Stimulated activated naive B cell treated with anti-CD40 and anti-IgM and Interleukin-4, amounts not matched to agents 10 μg/mL and 1 μg/mL and 100 μg/mL, for 72 hours (primary cell): Measurements from ENCODE around the gene C9orf152.
"Not testable (repeated sequence)": the region's sequence is repeated elsewhere in the genome, so short reads cannot be mapped to it uniquely, and the experiment has no call there.

Experiments used
- ATAC-seq, 2 donors: fragments of 150-1000 bp; cut with Tn5 transposase; replicated peaks; 2 replicates each; pipeline ENCODE4 v1.10.0; 2021; ENCODE audit warnings: moderate library complexity in 1 of 2
- DNase-seq: peaks from one replicate; pipeline ENCODE4 v3.0.0; 2021
- H3K27ac Mint-ChIP-seq: one replicate; pipeline ENCODE4 v1.8.0; 2022; ENCODE audit warnings: mild to moderate bottlenecking, mixed read lengths
- H3K27me3 Mint-ChIP-seq, 2 donors: one replicate each; pipeline ENCODE4 v1.8.0; 2022; ENCODE audit warnings: mixed read lengths in 2 of 2
- H3K36me3 Mint-ChIP-seq, 2 donors: one replicate each; pipeline ENCODE4 v1.8.0; 2022; ENCODE audit warnings: mixed read lengths in 2 of 2, mild to moderate bottlenecking in 1 of 2
- H3K4me1 Mint-ChIP-seq, 2 donors: one replicate each; pipeline ENCODE4 v1.8.0; 2022; ENCODE audit warnings: mixed read lengths in 2 of 2, mild to moderate bottlenecking in 1 of 2
- H3K4me3 Mint-ChIP-seq, 2 donors: one replicate each; pipeline ENCODE4 v1.8.0; 2022; ENCODE audit warnings: mild to moderate bottlenecking in 2 of 2, mixed read lengths in 2 of 2, moderate library complexity in 1 of 2
- H3K9me3 Mint-ChIP-seq, 2 donors: one replicate each; pipeline ENCODE4 v1.8.0; 2022; ENCODE audit warnings: mixed read lengths in 2 of 2, mild to moderate bottlenecking in 1 of 2

The C9orf152 gene, protein sequence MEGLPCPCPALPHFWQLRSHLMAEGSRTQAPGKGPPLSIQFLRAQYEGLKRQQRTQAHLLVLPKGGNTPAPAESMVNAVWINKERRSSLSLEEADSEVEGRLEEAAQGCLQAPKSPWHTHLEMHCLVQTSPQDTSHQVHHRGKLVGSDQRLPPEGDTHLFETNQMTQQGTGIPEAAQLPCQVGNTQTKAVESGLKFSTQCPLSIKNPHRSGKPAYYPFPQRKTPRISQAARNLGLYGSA

GRCh38 chr9:110208031-110208430, at the start of gene C9orf152:
Gene C9orf152, minus strand, starts transcription at chr9:110208159. Its CDS starts 580 bp downstream, at chr9:110207579.
- DNase-seq, result no peak
- H3K27ac Mint-ChIP-seq, result no peak within 1 kb of the TSS
- H3K9me3 Mint-ChIP-seq, result no peaks in the 10 kb centered on the region
- H3K4me1 Mint-ChIP-seq, result no peaks in the 10 kb centered on the region
- H3K36me3 Mint-ChIP-seq, result peaks cover 0 to 4% of the 10 kb centered on the region in 2 donors
- H3K27me3 Mint-ChIP-seq, result peaks cover 5 to 8% of the 10 kb centered on the region in 2 donors
- H3K4me3 Mint-ChIP-seq, result no peak within 1 kb of the TSS
- no peak for ATAC-seq

DNA sequence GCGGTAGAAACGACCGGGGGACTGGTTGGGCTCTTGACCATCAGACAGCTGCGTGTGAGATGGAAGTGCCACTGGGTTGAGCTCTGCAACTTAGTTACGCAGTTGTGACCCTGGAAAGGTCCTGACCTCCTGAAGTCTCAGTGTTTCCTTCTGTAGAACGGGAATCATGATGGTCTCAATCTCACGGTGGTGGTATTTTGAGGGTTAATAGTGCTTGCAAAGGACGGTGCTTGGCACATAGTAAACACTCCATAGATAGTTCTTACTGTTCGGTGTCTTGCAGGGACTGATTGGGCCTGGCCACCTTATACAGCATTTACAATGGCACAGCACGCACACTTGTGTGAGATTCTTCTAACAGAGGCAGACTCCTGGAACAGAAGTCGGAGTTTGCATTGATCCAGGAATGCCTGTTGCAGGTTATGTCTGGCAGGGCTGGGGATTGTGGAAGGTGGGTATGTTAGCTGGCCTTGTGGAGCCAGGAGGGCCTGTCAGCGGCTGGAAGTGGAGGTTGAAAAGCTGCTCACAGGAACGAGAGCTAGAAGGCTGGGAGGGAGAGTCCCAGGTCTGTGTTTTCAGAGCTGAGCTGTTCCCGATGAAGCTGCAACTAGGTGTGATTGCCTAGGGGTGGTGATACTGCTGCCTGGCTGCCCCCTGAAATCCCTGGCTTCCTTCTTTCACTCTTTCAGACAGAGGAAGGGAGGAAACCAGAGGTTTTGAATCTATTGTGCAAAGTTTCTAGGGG, 49.3 kb upstream of the C9orf152 start:
- Mint-ChIP-seq H3K27ac (peak overlapping the region; percentile 98), H3K4me1 (peaks cover 46 to 68% of the 10 kb centered on the region in 2 donors), H3K27me3 (no peaks in the 10 kb centered on the region), H3K9me3 (no peaks in the 10 kb centered on the region), H3K36me3 (peaks cover 37 to 42% of the 10 kb centered on the region in 2 donors), H3K4me3 (peak overlapping the region; percentile 94)
- DNase-seq (peak; percentile 24), ATAC-seq (peak in 1 of 2 donors; percentile 1)

DNA sequence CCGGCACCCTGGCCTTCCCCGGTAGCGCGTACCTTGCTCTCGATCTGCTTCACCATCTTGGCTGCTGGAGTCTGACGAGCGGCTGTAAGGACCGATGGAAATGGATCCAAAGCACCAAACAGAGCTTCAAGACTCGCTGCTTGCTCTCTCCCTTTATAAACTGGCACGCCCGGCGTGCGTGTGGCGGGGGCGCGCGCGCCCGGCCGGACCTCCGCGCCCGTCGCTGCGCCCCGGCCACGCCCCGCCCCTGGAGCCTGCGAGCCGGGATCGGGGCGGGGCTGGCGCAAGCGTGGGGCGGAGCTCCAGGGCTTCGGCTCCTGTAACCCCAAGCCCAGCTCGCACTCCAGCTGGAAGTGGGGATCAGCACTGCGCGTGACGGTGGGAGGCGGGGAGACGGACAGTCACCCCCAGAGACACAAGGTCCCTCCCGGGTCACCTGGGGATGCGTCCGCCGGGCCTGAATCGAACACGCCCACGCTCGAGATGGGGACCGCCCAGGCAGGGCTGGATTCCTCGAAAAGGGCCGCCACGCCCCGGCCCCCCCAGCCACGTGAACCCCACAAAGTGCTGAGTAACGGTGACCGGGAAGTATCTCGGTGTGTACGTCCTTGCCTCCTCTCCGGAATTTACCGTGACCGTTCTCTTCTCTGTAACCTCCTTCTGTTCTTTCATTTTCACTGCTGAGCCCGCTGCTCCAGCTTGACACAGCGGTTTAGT, 48.6 kb upstream of the C9orf152 start, which contains the start of gene TXN:
TXN (minus strand) TSS at position 128 of the 717 bp plus-strand sequence; CDS start at position 56, 72 bp downstream.
- H3K27me3 Mint-ChIP-seq, result no peaks in the 10 kb centered on the region
- peaks cover 37 to 48% of the 10 kb centered on the region in 2 donors for H3K36me3 Mint-ChIP-seq
- H3K9me3 Mint-ChIP-seq, result no peaks in the 10 kb centered on the region
- peak within 1 kb of the TSS; percentile 94 for H3K4me3 Mint-ChIP-seq
- peaks cover 46 to 68% of the 10 kb centered on the region in 2 donors for H3K4me1 Mint-ChIP-seq
- DNase-seq, result peak; percentile 96
- peak; percentile 65 to 73 for ATAC-seq
- peak within 1 kb of the TSS; percentile 98 for H3K27ac Mint-ChIP-seq

DNA sequence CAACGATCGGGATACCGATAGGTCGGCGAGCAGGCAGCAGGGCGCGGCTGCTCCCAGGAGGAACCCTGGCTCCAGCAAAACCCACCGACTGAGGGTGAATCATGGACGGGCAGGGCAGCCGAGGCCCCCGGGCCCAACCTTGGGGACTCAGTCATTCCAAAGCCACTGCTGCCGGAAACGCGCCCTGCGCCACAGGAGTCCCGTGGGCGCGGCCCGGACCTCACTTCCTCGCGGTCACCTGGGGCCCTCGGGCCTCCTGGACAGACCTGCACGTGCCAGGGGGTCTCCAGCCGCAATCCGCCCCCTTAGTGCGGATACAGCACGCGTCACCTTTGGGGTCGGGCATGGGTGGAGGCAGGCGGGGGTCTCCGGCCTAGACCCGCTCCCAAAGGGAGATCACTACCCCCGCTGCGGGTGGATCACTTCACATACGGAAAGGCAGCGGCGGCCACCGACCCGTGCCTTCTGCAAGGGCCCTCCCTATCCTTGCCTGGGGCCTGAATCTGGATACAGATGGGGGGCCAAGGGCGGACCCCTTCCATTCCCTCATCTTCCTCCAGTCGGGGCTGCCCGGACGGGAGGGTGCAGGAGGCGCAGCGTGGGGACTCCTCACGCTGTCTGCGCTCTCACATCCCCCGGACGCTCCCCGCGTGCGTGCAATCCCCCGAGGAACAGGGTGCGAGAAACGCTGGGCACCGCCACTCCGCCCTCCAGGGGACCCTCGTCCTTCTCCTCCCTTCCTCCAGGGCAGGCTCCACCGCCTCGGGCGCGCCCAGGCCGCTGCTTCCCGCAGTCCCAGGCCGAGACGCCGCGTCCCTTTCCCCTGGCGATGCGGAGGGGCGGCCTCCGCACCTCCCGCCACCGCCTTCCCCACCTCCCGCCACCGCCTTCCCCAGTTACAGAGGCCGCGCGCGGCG, 47.8 kb upstream of the C9orf152 start:
- ATAC-seq (peak; percentile 10 to 25), DNase-seq (peak; percentile 49)
- no peaks in the 10 kb centered on the region for H3K9me3 Mint-ChIP-seq
- H3K4me1 Mint-ChIP-seq, result peaks cover 48 to 69% of the 10 kb centered on the region in 2 donors
- H3K4me3 Mint-ChIP-seq, result peak overlapping the region; percentile 94
- peaks cover 39 to 52% of the 10 kb centered on the region in 2 donors for H3K36me3 Mint-ChIP-seq
- H3K27ac Mint-ChIP-seq, result peak overlapping the region; percentile 98
- H3K27me3 Mint-ChIP-seq, result no peaks in the 10 kb centered on the region

- Mint-ChIP-seq H3K27ac (peak overlapping the region; percentile 98), H3K9me3 (no peaks in the 10 kb centered on the region), H3K27me3 (no peaks in the 10 kb centered on the region), H3K36me3 (peaks cover 39 to 57% of the 10 kb centered on the region in 2 donors), H3K4me1 (peaks cover 46 to 72% of the 10 kb centered on the region in 2 donors), H3K4me3 (peak overlapping the region; percentile 94)
- no peak for ATAC-seq
- DNase-seq, result no peak
Measured at GRCh38 chr9:110255034-110255462, 47.1 kb upstream of the C9orf152 start.

DNA sequence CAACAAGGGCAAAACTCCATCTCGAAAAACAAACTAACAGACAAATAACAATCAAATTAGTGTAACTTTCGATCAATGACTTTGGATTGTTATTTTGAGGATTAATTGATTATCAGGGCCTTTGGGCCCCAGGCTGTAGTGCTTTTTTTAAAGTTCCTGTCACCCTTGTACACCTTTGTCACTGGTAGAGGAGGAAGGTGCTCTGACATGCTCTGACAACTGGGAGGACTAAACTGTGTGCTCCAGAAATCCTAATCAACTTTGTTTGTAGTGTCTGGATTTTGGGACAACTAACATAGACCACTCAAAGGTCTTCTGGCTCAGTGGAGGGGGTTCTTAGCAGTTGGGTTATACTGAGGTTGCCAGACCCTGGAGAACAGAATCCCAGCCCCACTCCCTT, 46.5 kb upstream of the C9orf152 start:
- no peaks in the 10 kb centered on the region for H3K27me3 Mint-ChIP-seq
- H3K36me3 Mint-ChIP-seq, result peaks cover 39 to 60% of the 10 kb centered on the region in 2 donors
- H3K27ac Mint-ChIP-seq, result peak overlapping the region; percentile 98
- DNase-seq (no peak), ATAC-seq (no peak)
- H3K4me1 Mint-ChIP-seq, result peaks cover 42 to 72% of the 10 kb centered on the region in 2 donors
- no peaks in the 10 kb centered on the region for H3K9me3 Mint-ChIP-seq
- peak overlapping the region; percentile 94 for H3K4me3 Mint-ChIP-seq

- Mint-ChIP-seq H3K9me3 (no peaks in the 10 kb centered on the region), H3K36me3 (peaks cover 49 to 70% of the 10 kb centered on the region in 2 donors), H3K27me3 (no peaks in the 10 kb centered on the region), H3K27ac (peak overlapping the region; percentile 63), H3K4me1 (peaks cover 27 to 57% of the 10 kb centered on the region in 2 donors), H3K4me3 (peak overlapping the region; percentile 61 to 94)
- ATAC-seq (no peak), DNase-seq (no peak)
Measured at GRCh38 chr9:110252509-110253139, 44.7 kb upstream of the C9orf152 start.

DNA sequence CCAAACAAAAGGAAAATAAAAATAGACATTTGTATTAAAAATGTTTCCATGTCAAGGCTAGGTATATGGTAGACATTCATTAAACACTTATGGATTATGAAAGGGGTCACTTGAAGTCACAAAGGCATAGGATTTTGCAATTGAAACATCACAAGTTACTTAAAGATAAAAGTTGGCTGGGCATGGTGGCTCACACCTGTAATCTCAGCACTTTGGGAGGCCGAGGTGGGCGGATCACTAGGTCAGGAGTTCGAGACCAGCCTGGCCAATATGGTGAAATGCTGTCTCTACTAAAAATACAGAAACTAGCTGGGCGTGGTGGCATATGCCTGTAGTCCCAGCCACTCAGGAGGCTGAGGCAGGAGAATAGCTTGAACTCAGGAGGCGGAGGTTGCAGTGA, 43.8 kb upstream of the C9orf152 start:
- not testable (repeated sequence) for H3K27me3 Mint-ChIP-seq, H3K9me3 Mint-ChIP-seq, DNase-seq, ATAC-seq
- Mint-ChIP-seq H3K4me3 (peak overlapping the region in 1 of 2 donors; percentile 94), H3K4me1 (peaks cover 19 to 48% of the 10 kb centered on the region in 2 donors), H3K36me3 (peaks cover 48 to 72% of the 10 kb centered on the region in 2 donors), H3K27ac (peak overlapping the region; percentile 9)

DNA sequence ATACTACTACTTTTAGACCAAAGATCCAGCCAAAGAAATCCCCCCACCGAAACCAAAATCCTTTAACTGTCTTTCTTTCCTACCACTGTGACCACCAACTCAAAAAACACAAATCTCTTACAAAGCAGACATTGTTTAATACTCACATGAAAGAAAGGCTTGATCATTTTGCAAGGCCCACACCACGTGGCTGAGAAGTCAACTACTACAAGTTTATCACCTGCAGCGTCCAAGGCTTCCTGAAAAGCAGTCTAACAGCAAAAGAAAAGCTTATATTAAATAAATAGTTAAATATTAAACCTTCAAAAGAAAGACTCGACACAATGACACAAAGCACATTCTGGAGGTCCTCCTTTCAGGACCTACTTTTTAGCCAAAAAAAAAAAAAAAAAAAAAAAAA, 43.3 kb upstream of the C9orf152 start:
- peaks cover 51 to 75% of the 10 kb centered on the region in 2 donors for H3K36me3 Mint-ChIP-seq

DNA sequence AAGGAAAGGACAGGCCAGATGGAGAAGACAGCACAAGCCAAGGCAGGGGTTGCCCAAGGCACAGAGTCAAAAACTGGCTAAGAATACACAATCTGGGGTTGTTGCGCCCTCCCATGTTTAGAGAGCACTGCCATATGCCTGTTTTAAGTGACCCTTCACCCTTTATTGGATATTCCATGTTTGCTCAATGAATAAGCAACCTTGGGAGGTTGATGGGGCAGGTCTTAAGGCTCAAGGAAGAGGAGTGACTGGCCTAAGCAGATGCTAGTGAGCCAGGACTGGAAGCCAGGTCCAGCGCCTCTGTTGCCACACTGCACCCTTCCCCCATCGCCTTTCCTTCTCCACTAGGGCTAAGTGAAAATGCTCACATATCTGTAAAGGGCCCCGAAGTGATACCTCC, 41.6 kb upstream of the C9orf152 start:
- Mint-ChIP-seq H3K27me3 (no peaks in the 10 kb centered on the region), H3K36me3 (peaks cover 37 to 65% of the 10 kb centered on the region in 2 donors), H3K4me3 (no peak overlapping the region), H3K4me1 (peaks cover 15 to 43% of the 10 kb centered on the region in 2 donors), H3K27ac (no peak overlapping the region), H3K9me3 (no peaks in the 10 kb centered on the region)
- ATAC-seq, result no peak
- DNase-seq, result no peak

More for the DNA sequence above, 43.3 kb upstream of the C9orf152 start:
- Mint-ChIP-seq H3K4me1 (peaks cover 19 to 52% of the 10 kb centered on the region in 2 donors), H3K9me3 (no peaks in the 10 kb centered on the region), H3K4me3 (no peak overlapping the region), H3K27me3 (no peaks in the 10 kb centered on the region), H3K27ac (no peak overlapping the region)
- no peak for ATAC-seq
- DNase-seq, result no peak

DNA sequence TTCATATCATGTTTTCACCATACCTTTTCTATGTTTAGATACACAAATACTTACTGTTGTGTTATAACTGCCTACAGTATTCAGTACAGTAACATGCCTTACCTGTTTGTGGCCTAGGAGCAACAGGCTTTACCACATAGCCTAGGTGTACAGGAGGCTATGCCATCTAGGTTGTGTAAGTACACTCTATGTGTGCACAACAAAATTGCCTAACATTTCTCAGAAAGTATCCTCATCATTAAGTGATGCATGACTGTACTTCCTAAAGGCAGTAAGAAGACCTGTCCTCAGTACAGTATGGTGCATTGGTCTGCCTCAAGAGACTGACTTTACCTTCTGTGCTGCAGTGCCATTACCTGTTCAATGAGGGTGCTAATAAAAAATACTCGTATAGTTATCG, 40.4 kb upstream of the C9orf152 start:
- peaks cover 27 to 55% of the 10 kb centered on the region in 2 donors for H3K36me3 Mint-ChIP-seq

GRCh38 chr9:110246214-110246613, 38.3 kb upstream of the C9orf152 start:
- Mint-ChIP-seq H3K4me1 (peaks cover 2 to 20% of the 10 kb centered on the region in 2 donors), H3K4me3 (no peak overlapping the region), H3K9me3 (no peaks in the 10 kb centered on the region), H3K27me3 (no peaks in the 10 kb centered on the region), H3K27ac (no peak overlapping the region), H3K36me3 (peaks cover 26 to 46% of the 10 kb centered on the region in 2 donors)
- DNase-seq (no peak), ATAC-seq (no peak)

More for the DNA sequence above, 40.4 kb upstream of the C9orf152 start:
- Mint-ChIP-seq H3K27me3 (no peaks in the 10 kb centered on the region), H3K4me1 (peaks cover 9 to 31% of the 10 kb centered on the region in 2 donors), H3K27ac (no peak overlapping the region), H3K4me3 (no peak overlapping the region), H3K9me3 (no peaks in the 10 kb centered on the region)
- no peak for DNase-seq
- ATAC-seq, result no peak

- Mint-ChIP-seq H3K9me3 (no peaks in the 10 kb centered on the region), H3K36me3 (peaks cover 24 to 34% of the 10 kb centered on the region in 2 donors), H3K27me3 (no peaks in the 10 kb centered on the region), H3K4me1 (peaks cover 0 to 9% of the 10 kb centered on the region in 2 donors), H3K4me3 (no peak overlapping the region), H3K27ac (no peak overlapping the region)
- DNase-seq (no peak), ATAC-seq (no peak)
Measured at GRCh38 chr9:110244616-110245015, 36.7 kb upstream of the C9orf152 start.
